ENCODE results near the gene RTF1. TPM values are rescaled to one million over a fixed set of nuclear protein-coding genes. Genes with fewer than 3 reads are reported as not detected.
"Not testable (repeated sequence)": the region's sequence is repeated elsewhere in the genome, so short reads cannot be mapped to it uniquely, and the experiment has no call there.

Gene RTF1
- total RNA-seq, 2 experiments from 2014 or later: 26.8 to 30.0 TPM

DNA sequence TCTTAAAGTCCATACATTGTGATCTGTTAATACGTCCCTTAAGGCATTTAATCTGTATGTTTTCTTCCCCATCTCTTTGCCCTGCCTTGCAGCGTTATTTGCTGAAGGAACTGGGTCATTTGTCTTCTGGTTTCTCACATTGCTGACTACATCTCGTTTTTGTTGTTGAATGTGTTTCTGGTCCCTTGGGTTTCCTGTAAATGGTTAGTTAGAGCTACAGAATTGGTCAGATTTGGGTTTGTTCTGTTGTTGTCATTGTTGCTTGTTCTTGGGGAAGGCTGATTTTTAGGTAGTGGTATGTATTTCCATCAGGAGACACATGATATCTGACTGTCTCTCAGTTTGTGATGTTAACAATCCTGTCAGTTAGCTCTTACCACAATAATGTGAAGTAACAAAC, 49.8 kb downstream of the RTF1 start:
- POLR2A ChIA-PET: interaction anchor here (1.5 kb wide), 1 partner anchor 42 kb away, joined by 4 read pairs; no protein-coding TSS in a partner anchor

GRCh38 chr15:41469644-41470043, 52.7 kb downstream of the RTF1 start:
- DNase-seq; H3K4me3 Mint-ChIP-seq; H3K27me3 Mint-ChIP-seq; ATAC-seq; H3K9me3 Mint-ChIP-seq; H3K4me1 Mint-ChIP-seq (ENCODE audit: low read depth); H3K27ac Mint-ChIP-seq: not testable (repeated sequence)
- peaks cover 21% of the 10 kb centered on the region for H3K36me3 Mint-ChIP-seq (ENCODE audit: low read depth)
- ChIA-PET CTCF (interaction anchor here (1.2 kb wide), 1 partner anchor 341 kb away, joined by 3 read pairs; no protein-coding TSS in a partner anchor), POLR2A (interaction anchor here (0.7 kb wide), 1 partner anchor 49 kb away, joined by 3 read pairs; no protein-coding TSS in a partner anchor)
- intact Hi-C loops (cut with micrococcal nuclease): loop anchor here (5.0 kb wide), 1 partner anchor 38 kb away; no protein-coding TSS in a partner anchor

More for the DNA sequence above, 49.8 kb downstream of the RTF1 start:
- no peaks in the 10 kb centered on the region for H3K9me3 Mint-ChIP-seq
- DNase-seq (no peak), ATAC-seq (peak; percentile 24)
- no peak overlapping the region for H3K4me3 Mint-ChIP-seq
- H3K27ac Mint-ChIP-seq: peak overlapping the region; percentile 11
- intact Hi-C loops (cut with micrococcal nuclease): loop anchor here (5.0 kb wide), 1 partner anchor 41 kb away; no protein-coding TSS in a partner anchor
- no peaks in the 10 kb centered on the region for H3K27me3 Mint-ChIP-seq
- peaks cover 4% of the 10 kb centered on the region for H3K4me1 Mint-ChIP-seq (ENCODE audit: low read depth)
- CTCF ChIA-PET: interaction anchor here (0.6 to 4.2 kb wide), 37 partner anchors 10 to 343 kb away, joined by 3 to 49 read pairs (median 6); partner anchors contain the start of genes LTK, MAPKBP1 and RPAP1
- TF ChIP-seq, protein P1, sequence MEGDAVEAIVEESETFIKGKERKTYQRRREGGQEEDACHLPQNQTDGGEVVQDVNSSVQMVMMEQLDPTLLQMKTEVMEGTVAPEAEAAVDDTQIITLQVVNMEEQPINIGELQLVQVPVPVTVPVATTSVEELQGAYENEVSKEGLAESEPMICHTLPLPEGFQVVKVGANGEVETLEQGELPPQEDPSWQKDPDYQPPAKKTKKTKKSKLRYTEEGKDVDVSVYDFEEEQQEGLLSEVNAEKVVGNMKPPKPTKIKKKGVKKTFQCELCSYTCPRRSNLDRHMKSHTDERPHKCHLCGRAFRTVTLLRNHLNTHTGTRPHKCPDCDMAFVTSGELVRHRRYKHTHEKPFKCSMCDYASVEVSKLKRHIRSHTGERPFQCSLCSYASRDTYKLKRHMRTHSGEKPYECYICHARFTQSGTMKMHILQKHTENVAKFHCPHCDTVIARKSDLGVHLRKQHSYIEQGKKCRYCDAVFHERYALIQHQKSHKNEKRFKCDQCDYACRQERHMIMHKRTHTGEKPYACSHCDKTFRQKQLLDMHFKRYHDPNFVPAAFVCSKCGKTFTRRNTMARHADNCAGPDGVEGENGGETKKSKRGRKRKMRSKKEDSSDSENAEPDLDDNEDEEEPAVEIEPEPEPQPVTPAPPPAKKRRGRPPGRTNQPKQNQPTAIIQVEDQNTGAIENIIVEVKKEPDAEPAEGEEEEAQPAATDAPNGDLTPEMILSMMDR (IDR thresholded peaks at IDR 0.05): no peak
- H3K36me3 Mint-ChIP-seq (ENCODE audit: low read depth): peaks cover 25% of the 10 kb centered on the region

- CTCF ChIA-PET: no interaction called here
- Mint-ChIP-seq H3K27me3 (no peaks in the 10 kb centered on the region), H3K9me3 (no peaks in the 10 kb centered on the region), H3K27ac (no peak overlapping the region), H3K4me1 (ENCODE audit: low read depth) (peaks cover 13% of the 10 kb centered on the region), H3K4me3 (no peak overlapping the region), H3K36me3 (ENCODE audit: low read depth) (peaks cover 33% of the 10 kb centered on the region)
- POLR2A ChIA-PET: no interaction called here
- DNase-seq (no peak), ATAC-seq (no peak)
- intact Hi-C loops (cut with micrococcal nuclease): no loop called here
- TF ChIP-seq, protein P1 (IDR thresholded peaks at IDR 0.05): no peak
Observed at GRCh38 chr15:41473418-41473817, 56.5 kb downstream of the RTF1 start.

DNA sequence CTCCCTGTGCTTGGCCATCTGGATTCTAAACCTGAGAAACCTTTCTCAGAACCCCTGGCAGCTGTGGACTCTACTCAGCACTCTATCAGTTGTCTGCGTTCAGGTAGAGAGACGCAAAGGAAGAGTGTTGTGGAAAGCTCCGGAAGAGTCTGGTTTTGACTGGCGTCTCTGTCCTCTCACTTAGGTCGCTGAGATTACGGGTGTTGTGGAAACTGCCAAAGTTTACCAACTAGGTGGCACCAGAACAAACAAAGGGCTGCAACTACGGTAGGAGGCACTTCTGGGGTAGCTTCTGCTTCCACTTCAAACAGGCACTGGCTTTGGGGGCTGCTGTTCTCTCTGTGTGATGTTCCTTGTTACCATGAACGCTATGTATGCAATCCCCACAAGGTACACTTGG, 57.5 kb downstream of the RTF1 start:
- Mint-ChIP-seq H3K4me1 (ENCODE audit: low read depth) (peaks cover 13% of the 10 kb centered on the region), H3K27me3 (no peaks in the 10 kb centered on the region), H3K9me3 (no peaks in the 10 kb centered on the region), H3K36me3 (ENCODE audit: low read depth) (peaks cover 40% of the 10 kb centered on the region), H3K4me3 (no peak overlapping the region), H3K27ac (no peak overlapping the region)
- intact Hi-C loops (cut with micrococcal nuclease): no loop called here
- ChIA-PET POLR2A (interaction anchor here (0.5 kb wide), 1 partner anchor 28 kb away, joined by 3 read pairs; no protein-coding TSS in a partner anchor), CTCF (interaction anchor here (6.8 kb wide), 1 partner anchor 9 kb away, joined by 49 read pairs; no protein-coding TSS in a partner anchor)
- TF ChIP-seq, protein P1 (IDR thresholded peaks at IDR 0.05): no peak
- DNase-seq (no peak), ATAC-seq (no peak)

GRCh38 chr15:41474941-41475340, 58.0 kb downstream of the RTF1 start:
- intact Hi-C loops (cut with micrococcal nuclease): no loop called here
- H3K27me3 Mint-ChIP-seq: no peaks in the 10 kb centered on the region
- H3K36me3 Mint-ChIP-seq (ENCODE audit: low read depth): peaks cover 39% of the 10 kb centered on the region
- CTCF ChIA-PET: interaction anchor here (0.9 to 6.8 kb wide), 2 partner anchors 10 to 337 kb away, joined by 3 to 49 read pairs; no protein-coding TSS in a partner anchor
- DNase-seq (no peak), ATAC-seq (no peak)
- POLR2A ChIA-PET: no interaction called here
- H3K9me3 Mint-ChIP-seq: no peaks in the 10 kb centered on the region
- no peak overlapping the region for H3K4me3 Mint-ChIP-seq
- H3K4me1 Mint-ChIP-seq (ENCODE audit: low read depth): peaks cover 13% of the 10 kb centered on the region
- TF ChIP-seq, protein P1 (IDR thresholded peaks at IDR 0.05): no peak
- no peak overlapping the region for H3K27ac Mint-ChIP-seq

Data from activated CD8-positive, alpha-beta T cell treated with anti-CD3 and anti-CD28 coated beads for 36 hours (primary cell).